ENCODE measurements around the gene ALDH1A2.
"Not testable (repeated sequence)": the region's sequence is repeated elsewhere in the genome, so short reads cannot be mapped to it uniquely, and the experiment has no call there.

The ALDH1A2 gene

GRCh38 chr15:58039079-58040035, 26.2 kb downstream of the ALDH1A2 start:
- no peak for DNase-seq

GRCh38 chr15:58038426-58039078, 27.0 kb downstream of the ALDH1A2 start:
- peak in 1 of 2 experiments; percentile 2 for DNase-seq

- DNase-seq, result no peak
These were observed 27.7 kb downstream of the ALDH1A2 start for GRCh38 chr15:58037723-58038301.

- DNase-seq, result no peak
These were observed 28.9 kb downstream of the ALDH1A2 start for GRCh38 chr15:58036579-58036978.

- not testable (repeated sequence) for DNase-seq
These were observed 37.1 kb downstream of the ALDH1A2 start for GRCh38 chr15:58028392-58028791.

- no peak for DNase-seq
These were observed 39.0 kb downstream of the ALDH1A2 start for GRCh38 chr15:58026552-58026951.

- no peak for DNase-seq
These were observed 39.5 kb downstream of the ALDH1A2 start for GRCh38 chr15:58026051-58026450.

GRCh38 chr15:58021332-58022230, 43.9 kb downstream of the ALDH1A2 start:
- DNase-seq, result no peak

- DNase-seq, result no peak
These were observed 45.8 kb downstream of the ALDH1A2 start for GRCh38 chr15:58019503-58020376.

- DNase-seq, result no peak
These were observed 47.6 kb downstream of the ALDH1A2 start for GRCh38 chr15:58017869-58018268.

GRCh38 chr15:58016581-58017175, 48.8 kb downstream of the ALDH1A2 start:
- DNase-seq, result no peak

- no peak for DNase-seq
These were observed 49.9 kb downstream of the ALDH1A2 start for GRCh38 chr15:58015565-58015964.

- no peak for DNase-seq
These were observed 51.0 kb downstream of the ALDH1A2 start for GRCh38 chr15:58014470-58014869.

GRCh38 chr15:58014040-58014439, 51.5 kb downstream of the ALDH1A2 start:
- no peak for DNase-seq

GRCh38 chr15:58010983-58011382, 54.5 kb downstream of the ALDH1A2 start:
- no peak for DNase-seq

GRCh38 chr15:58003810-58004209, 61.7 kb downstream of the ALDH1A2 start:
- DNase-seq, result no peak

- no peak for DNase-seq
These were observed 63.0 kb downstream of the ALDH1A2 start for GRCh38 chr15:58002338-58003126.

- DNase-seq, result not testable (repeated sequence)
These were observed 65.8 kb downstream of the ALDH1A2 start for GRCh38 chr15:57999699-58000098.

- DNase-seq, result no peak
These were observed 69.0 kb downstream of the ALDH1A2 start for GRCh38 chr15:57996561-57996960.

All from NCI-H187 (cell line).